Measurements from ENCODE around the gene SND1.

DNA sequence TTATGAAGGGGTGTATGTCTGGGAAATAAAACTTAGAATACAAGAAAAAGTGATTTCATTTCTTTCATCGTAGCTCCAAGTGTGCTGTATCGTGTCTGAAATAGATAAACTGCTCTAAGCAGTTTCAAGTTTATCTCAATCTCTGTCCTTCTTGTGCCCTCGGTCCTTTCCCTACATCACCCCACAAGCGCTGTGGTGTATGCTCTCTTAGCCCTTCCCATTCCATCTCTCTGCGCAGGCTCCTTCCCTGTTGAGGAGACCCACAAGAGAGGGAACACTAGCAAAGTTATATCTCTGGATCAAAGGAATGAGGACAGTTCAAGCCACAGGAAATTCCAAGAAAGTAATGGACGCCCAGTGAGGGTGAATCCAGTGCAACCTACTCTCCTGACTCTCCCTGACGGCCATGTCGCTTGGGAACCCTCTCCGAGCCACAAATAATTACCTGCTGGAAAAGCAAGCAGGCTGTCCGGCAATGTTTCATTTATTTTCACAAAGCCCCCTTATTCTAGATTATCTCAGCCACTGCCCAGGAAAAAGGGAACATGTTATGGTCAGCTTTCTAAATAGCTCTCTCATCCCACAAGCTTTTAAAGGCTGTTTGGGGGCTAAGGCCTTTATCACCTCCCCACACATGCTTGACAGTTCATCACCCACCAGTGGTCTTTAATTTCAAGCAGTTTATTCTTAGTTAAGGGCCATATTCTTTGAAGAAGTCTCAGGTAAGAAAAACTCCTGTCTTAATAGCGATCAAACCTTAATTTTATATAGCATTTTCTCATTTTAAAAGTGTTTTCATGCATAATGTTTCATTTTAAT is 344.5 kb downstream of the SND1 start:
- no peak for TF ChIP-seq POLR2AphosphoS5 (IDR thresholded peaks at IDR 0.05; ENCODE audit: borderline replicate concordance, low read depth, low read length)
- no peak for TF ChIP-seq FOXP2 (optimal IDR thresholded peaks at IDR 0.05; ENCODE audit: control extremely low read depth, extremely low read length, insufficient read depth)
- TF ChIP-seq EZH2 (IDR thresholded peaks at IDR 0.05): no peak
